Activated CD4-positive, alpha-beta T cell treated with anti-CD3 and anti-CD28 coated beads, Interleukin-2, amount 10 ng/mL, durations not matched to agents 7 days and 5 days (primary cell): ENCODE results near the gene TRMT10C. TPM values are rescaled to one million over a fixed set of nuclear protein-coding genes. Genes with fewer than 3 reads are reported as not detected.

Experiments
- CTCF ChIA-PET: fragments of 350-600 bp; sonication (Branson Sonifier 250); formaldehyde crosslinking; loops from one replicate; lab custom pipeline; 2021; ENCODE audit warnings: antibody characterized with exemption; lab: Charles Lee
- POLR2A ChIA-PET: fragments of 350-600 bp; sonication (Branson Sonifier 250); formaldehyde crosslinking; loops from one replicate; lab custom pipeline; 2021; ENCODE audit warnings: antibody characterized with exemption; lab: Charles Lee
- DNase-seq: peaks from one replicate; pipeline ENCODE4 v3.0.0-alpha.2; 2020
- H3K27ac Mint-ChIP-seq: one replicate; pipeline ENCODE4 v1.8.0; 2021; ENCODE audit warnings: mild to moderate bottlenecking, moderate library complexity, mixed read lengths
- H3K27me3 Mint-ChIP-seq: one replicate; pipeline ENCODE4 v1.8.0; 2021; ENCODE audit warnings: mixed read lengths
- H3K36me3 Mint-ChIP-seq: one replicate; pipeline ENCODE4 v1.8.0; 2021; ENCODE audit warnings: low read depth, mixed read lengths
- H3K4me1 Mint-ChIP-seq: one replicate; pipeline ENCODE4 v1.8.0; 2021; ENCODE audit warnings: mixed read lengths
- H3K4me3 Mint-ChIP-seq: one replicate; pipeline ENCODE4 v1.8.0; 2021; ENCODE audit warnings: mild to moderate bottlenecking, moderate library complexity, mixed read lengths
- H3K9me3 Mint-ChIP-seq: one replicate; pipeline ENCODE4 v1.8.0; 2021; ENCODE audit warnings: mixed read lengths
- total RNA-seq, 2 experiments: library from RNA; stranded (reverse); gene quantifications; one replicate each; pipeline ENCODE4 v1.2.3, GENCODE V29; 2021

The TRMT10C gene
- total RNA-seq: 10 to 100 TPM; 26.4 to 31.7 TPM

GRCh38 chr3:101561630-101562328 lies at the start of gene TRMT10C:
Gene TRMT10C (plus strand): TSS chr3:101561868. CDS start chr3:101564782, 2,914 bp downstream.
- POLR2A ChIA-PET: interaction anchor here (1.1 to 1.3 kb wide), 2 partner anchors 13 to 43 kb away, joined by 3 to 7 read pairs; no protein-coding TSS in a partner anchor
- CTCF ChIA-PET: interaction anchor here (0.6 to 2.7 kb wide), 10 partner anchors 8 to 1283 kb away, joined by 3 to 21 read pairs (median 3); partner anchors contain the start of genes PCNP and TFG

GRCh38 chr3:101512396-101512645 lies 49.3 kb upstream of the TRMT10C start:
- no peaks in the 10 kb centered on the region for H3K9me3 Mint-ChIP-seq
- POLR2A ChIA-PET: no interaction called here
- H3K36me3 Mint-ChIP-seq: peaks cover 23% of the 10 kb centered on the region
- H3K4me3 Mint-ChIP-seq: peak overlapping the region; percentile 97
- no peak for DNase-seq
- peaks cover 52% of the 10 kb centered on the region for H3K4me1 Mint-ChIP-seq
- CTCF ChIA-PET: interaction anchor here (2.5 kb wide), 1 partner anchor 41 kb away, joined by 6 read pairs; no protein-coding TSS in a partner anchor
- peak overlapping the region; percentile 98 for H3K27ac Mint-ChIP-seq
- H3K27me3 Mint-ChIP-seq: no peaks in the 10 kb centered on the region

More at GRCh38 chr3:101561630-101562328, at the start of gene TRMT10C:
- no peaks in the 10 kb centered on the region for H3K27me3 Mint-ChIP-seq
- peaks cover 43% of the 10 kb centered on the region for H3K4me1 Mint-ChIP-seq
- H3K27ac Mint-ChIP-seq: peak within 1 kb of the TSS; percentile 98
- peak within 1 kb of the TSS; percentile 99 for H3K4me3 Mint-ChIP-seq
- peak; percentile 94 for DNase-seq
- H3K36me3 Mint-ChIP-seq: peaks cover 37% of the 10 kb centered on the region
- H3K9me3 Mint-ChIP-seq: no peaks in the 10 kb centered on the region

GRCh38 chr3:101512646-101513418 lies 48.8 kb upstream of the TRMT10C start, which contains the start of gene SENP7:
Gene SENP7 (minus strand): TSS chr3:101513212. CDS start chr3:101513130, 82 bp downstream.
- peaks cover 53% of the 10 kb centered on the region for H3K4me1 Mint-ChIP-seq

GRCh38 chr3:101513419-101513986 lies 48.2 kb upstream of the TRMT10C start:
- POLR2A ChIA-PET: interaction anchor here (0.5 to 0.8 kb wide), 2 partner anchors 54 to 1626 kb away, joined by 3 to 6 read pairs; no protein-coding TSS in a partner anchor
- Mint-ChIP-seq H3K27me3 (no peaks in the 10 kb centered on the region), H3K36me3 (peaks cover 20% of the 10 kb centered on the region), H3K27ac (peak overlapping the region; percentile 98), H3K9me3 (no peaks in the 10 kb centered on the region), H3K4me1 (peaks cover 57% of the 10 kb centered on the region), H3K4me3 (peak overlapping the region; percentile 97)
- CTCF ChIA-PET: interaction anchor here (0.7 to 2.5 kb wide), 2 partner anchors 40 to 125 kb away, joined by 3 to 6 read pairs; no protein-coding TSS in a partner anchor
- no peak for DNase-seq

More at GRCh38 chr3:101512646-101513418, 48.8 kb upstream of the TRMT10C start, which contains the start of gene SENP7:
- Mint-ChIP-seq H3K9me3 (no peaks in the 10 kb centered on the region), H3K36me3 (peaks cover 23% of the 10 kb centered on the region), H3K4me3 (peak within 1 kb of the TSS; percentile 97), H3K27ac (peak within 1 kb of the TSS; percentile 98), H3K27me3 (no peaks in the 10 kb centered on the region)
- CTCF ChIA-PET: interaction anchor here (0.7 to 2.5 kb wide), 2 partner anchors 41 to 126 kb away, joined by 3 to 6 read pairs; no protein-coding TSS in a partner anchor
- POLR2A ChIA-PET: interaction anchor here (0.5 kb wide), 1 partner anchor 1626 kb away, joined by 6 read pairs; no protein-coding TSS in a partner anchor
- peak; percentile 80 for DNase-seq

- peak overlapping the region; percentile 89 for H3K27ac Mint-ChIP-seq
- no peaks in the 10 kb centered on the region for H3K9me3 Mint-ChIP-seq
- H3K36me3 Mint-ChIP-seq: peaks cover 18% of the 10 kb centered on the region
- peak; percentile 57 for DNase-seq
- CTCF ChIA-PET: interaction anchor here (0.6 to 2.7 kb wide), 7 partner anchors 9 to 160 kb away, joined by 3 to 11 read pairs (median 8); partner anchors contain the start of gene PCNP
- H3K27me3 Mint-ChIP-seq: no peaks in the 10 kb centered on the region
- H3K4me1 Mint-ChIP-seq: peaks cover 59% of the 10 kb centered on the region
- peak overlapping the region; percentile 31 for H3K4me3 Mint-ChIP-seq
- POLR2A ChIA-PET: interaction anchor here (0.6 to 1.4 kb wide), 5 partner anchors 25 to 331 kb away, joined by 3 to 7 read pairs (median 4); partner anchors contain the start of genes NFKBIZ and TRMT10C
Measured at GRCh38 chr3:101518421-101518871, 43.2 kb upstream of the TRMT10C start.

- Mint-ChIP-seq H3K4me3 (peak overlapping the region; percentile 29), H3K27me3 (no peaks in the 10 kb centered on the region), H3K27ac (peak overlapping the region; percentile 88), H3K9me3 (peaks cover under 1% of the 10 kb centered on the region), H3K4me1 (peaks cover 53% of the 10 kb centered on the region), H3K36me3 (peaks cover 19% of the 10 kb centered on the region)
- CTCF ChIA-PET: interaction anchor here (1.1 to 2.7 kb wide), 6 partner anchors 8 to 54 kb away, joined by 3 to 11 read pairs (median 7); partner anchors contain the start of genes PCNP and TRMT10C
- POLR2A ChIA-PET: interaction anchor here (1.4 kb wide), 1 partner anchor 23 kb away, joined by 4 read pairs; no protein-coding TSS in a partner anchor
- DNase-seq: no peak
Measured at GRCh38 chr3:101519685-101520365, 41.8 kb upstream of the TRMT10C start.

GRCh38 chr3:101521211-101521701 lies 40.4 kb upstream of the TRMT10C start:
- DNase-seq: peak; percentile 16
- Mint-ChIP-seq H3K27ac (peak overlapping the region; percentile 88), H3K4me1 (peaks cover 53% of the 10 kb centered on the region), H3K27me3 (no peaks in the 10 kb centered on the region), H3K4me3 (peak overlapping the region; percentile 26), H3K36me3 (peaks cover 19% of the 10 kb centered on the region), H3K9me3 (peaks cover 4% of the 10 kb centered on the region)
- ChIA-PET CTCF (interaction anchor here (0.6 to 3.0 kb wide), 7 partner anchors 10 to 263 kb away, joined by 3 to 13 read pairs (median 5); partner anchors contain the start of genes PCNP and TRMT10C), POLR2A (no interaction called here)

DNA sequence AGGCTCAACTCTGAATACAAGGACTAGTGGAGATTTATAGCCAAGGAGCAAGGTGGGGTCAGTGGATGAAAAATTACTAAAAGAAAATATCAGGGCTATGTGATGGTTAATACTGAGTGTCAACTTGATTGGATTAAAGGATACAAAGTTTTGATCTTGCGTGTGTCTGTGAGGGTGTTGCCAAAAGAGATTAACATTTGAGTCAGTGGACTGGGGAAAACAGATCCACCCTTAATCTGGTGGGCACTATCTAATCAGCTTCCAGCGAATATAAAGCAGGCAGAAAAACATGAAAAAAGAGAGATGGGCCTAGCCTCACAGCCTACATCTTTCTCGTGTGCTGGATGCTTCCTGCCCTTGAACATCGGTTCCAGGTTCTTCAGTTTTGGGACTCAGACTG lies 34.2 kb upstream of the TRMT10C start:
- peaks cover 21% of the 10 kb centered on the region for H3K36me3 Mint-ChIP-seq
- no peaks in the 10 kb centered on the region for H3K27me3 Mint-ChIP-seq
- H3K9me3 Mint-ChIP-seq: peaks cover 23% of the 10 kb centered on the region
- peaks cover 41% of the 10 kb centered on the region for H3K4me1 Mint-ChIP-seq
- no peak overlapping the region for H3K27ac Mint-ChIP-seq
- no peak overlapping the region for H3K4me3 Mint-ChIP-seq
- ChIA-PET POLR2A (no interaction called here), CTCF (interaction anchor here (2.0 kb wide), 1 partner anchor 9 kb away, joined by 8 read pairs; no protein-coding TSS in a partner anchor)
- no peak for DNase-seq

GRCh38 chr3:101527906-101528305 lies 33.8 kb upstream of the TRMT10C start:
- POLR2A ChIA-PET: interaction anchor here (1.0 kb wide), 1 partner anchor 15 kb away, joined by 6 read pairs; no protein-coding TSS in a partner anchor
- no peak for DNase-seq
- CTCF ChIA-PET: interaction anchor here (2.0 kb wide), 1 partner anchor 9 kb away, joined by 8 read pairs; no protein-coding TSS in a partner anchor
- Mint-ChIP-seq H3K9me3 (peaks cover 23% of the 10 kb centered on the region), H3K36me3 (peaks cover 21% of the 10 kb centered on the region), H3K4me3 (no peak overlapping the region), H3K27me3 (no peaks in the 10 kb centered on the region), H3K4me1 (peaks cover 38% of the 10 kb centered on the region), H3K27ac (no peak overlapping the region)

DNA sequence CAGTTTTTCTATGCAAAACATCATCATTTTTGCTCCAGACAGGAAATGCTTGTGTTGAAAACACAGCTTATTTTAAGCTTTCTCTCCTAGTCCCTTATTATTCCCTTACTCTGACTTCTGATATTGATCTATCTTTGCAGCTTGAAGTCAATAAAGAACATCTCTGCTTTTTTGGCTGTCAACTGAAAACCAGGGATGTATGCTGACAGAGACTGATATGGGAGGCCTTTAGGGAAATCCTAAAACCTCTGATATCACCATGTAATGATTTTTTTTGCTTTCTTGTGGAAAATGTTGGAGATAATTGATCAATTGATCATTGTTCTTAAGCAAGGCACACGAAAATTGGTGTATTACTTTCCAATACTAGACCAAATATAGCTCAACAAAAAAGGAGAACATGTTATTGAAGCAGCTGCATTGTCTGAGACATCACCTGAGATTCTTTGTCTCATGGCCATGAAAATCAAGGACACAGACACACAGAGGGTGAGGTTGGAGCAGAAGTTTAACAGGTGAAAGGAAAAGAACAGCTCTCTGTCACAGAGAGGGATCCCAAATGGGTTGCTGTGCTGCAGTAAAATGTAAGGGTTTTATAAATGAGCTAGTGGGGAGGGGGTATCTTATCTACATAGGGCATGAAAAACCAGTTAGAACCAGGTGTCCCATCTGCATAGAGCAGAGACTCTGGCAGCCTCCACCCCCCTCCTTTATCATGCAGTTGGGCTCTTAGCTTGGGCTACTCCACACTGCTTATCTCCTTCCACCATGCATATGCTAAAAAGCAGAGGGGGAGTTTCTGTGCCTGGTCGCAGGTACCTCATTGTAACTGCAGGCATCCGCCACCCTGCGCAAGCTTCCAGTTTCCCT lies 31.6 kb upstream of the TRMT10C start:
- Mint-ChIP-seq H3K27ac (peak overlapping the region; percentile 22), H3K36me3 (peaks cover 19% of the 10 kb centered on the region), H3K9me3 (peaks cover 20% of the 10 kb centered on the region), H3K4me3 (no peak overlapping the region), H3K27me3 (no peaks in the 10 kb centered on the region), H3K4me1 (peaks cover 35% of the 10 kb centered on the region)
- ChIA-PET POLR2A (no interaction called here), CTCF (interaction anchor here (0.6 to 3.4 kb wide), 6 partner anchors 8 to 200 kb away, joined by 3 to 13 read pairs (median 4); partner anchors contain the start of gene TRMT10C)
- no peak for DNase-seq
